Neural crest cell (in vitro differentiated cells): Measurements from ENCODE around the gene CRYZL1. TPM values are rescaled to one million over a fixed set of nuclear protein-coding genes. Genes with fewer than 3 reads are reported as not detected.

ENCODE experiments used
- DNase-seq: peaks from one replicate; pipeline ENCODE4 v3.0.0; 2021; ENCODE audit warnings: low read depth, mixed read lengths, low spot score
- H3K27ac Mint-ChIP-seq: one replicate; pipeline ENCODE4 v1.8.0; 2021; ENCODE audit warnings: mild to moderate bottlenecking, mixed read lengths; ENCODE audit not compliant: unreplicated experiment
- H3K27me3 Mint-ChIP-seq: 2 replicates; pipeline ENCODE4 v1.8.0; 2021; ENCODE audit warnings: low read depth, mild to moderate bottlenecking, mixed read lengths
- H3K36me3 Mint-ChIP-seq: 2 replicates; pipeline ENCODE4 v1.8.0; 2021; ENCODE audit warnings: low read depth, mild to moderate bottlenecking, mixed read lengths
- H3K4me1 Mint-ChIP-seq: 2 replicates; pipeline ENCODE4 v1.8.0; 2021; ENCODE audit warnings: mixed read lengths
- H3K4me3 Mint-ChIP-seq: one replicate; pipeline ENCODE4 v1.8.0; 2021; ENCODE audit warnings: mild to moderate bottlenecking, mixed read lengths
- H3K9me3 Mint-ChIP-seq: 2 replicates; pipeline ENCODE4 v1.8.0; 2021; ENCODE audit warnings: mixed read lengths
- total RNA-seq: library from RNA; stranded (reverse); gene quantifications from 2 replicates; pipeline ENCODE4 v1.2.1, GENCODE V29; 2021
- TF ChIP-seq, protein P1 (sequence below): fragments of 200-600 bp; sonication (generic); conservative IDR thresholded peaks from 2 replicates; pipeline ENCODE4 v1.5.0; 2021; ENCODE audit warnings: antibody characterized with exemption, mild to moderate bottlenecking

The CRYZL1 gene
- total RNA-seq, 1 donor from 2014 or later: 55.8 TPM

DNA sequence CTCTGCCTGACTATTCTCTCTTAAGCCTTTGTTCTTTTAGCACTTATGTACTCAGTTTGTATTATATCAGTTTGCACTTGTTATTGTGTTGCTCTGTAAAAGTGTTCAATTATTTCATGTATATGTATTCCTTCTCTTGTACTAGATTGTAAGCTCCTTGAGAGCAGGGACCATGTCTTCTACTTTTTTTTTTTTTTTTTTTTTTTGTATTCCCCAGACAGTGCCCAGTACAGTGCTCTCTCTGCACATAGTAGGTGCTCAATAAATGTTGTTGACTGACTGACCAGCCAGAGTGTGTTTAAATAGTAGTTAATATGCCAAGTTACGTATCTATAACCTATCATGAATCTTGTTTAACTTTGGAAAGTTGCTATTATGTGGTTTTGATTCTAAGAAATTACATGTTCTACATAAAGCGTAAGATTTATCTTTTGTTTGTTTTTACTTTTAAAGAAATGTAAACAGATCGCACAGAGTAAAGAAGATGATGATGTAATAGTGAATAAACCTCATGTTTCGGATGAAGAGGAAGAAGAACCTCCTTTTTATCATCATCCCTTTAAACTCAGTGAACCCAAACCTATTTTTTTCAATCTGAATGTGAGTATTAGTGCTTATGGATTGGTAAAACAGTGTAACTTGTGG is 82.6 kb downstream of the CRYZL1 start:
- no peak overlapping the region for H3K27ac Mint-ChIP-seq
- H3K36me3 Mint-ChIP-seq: peaks cover 30% of the 10 kb centered on the region
- no peak for DNase-seq
- no peaks in the 10 kb centered on the region for H3K27me3 Mint-ChIP-seq
- TF ChIP-seq, protein P1, sequence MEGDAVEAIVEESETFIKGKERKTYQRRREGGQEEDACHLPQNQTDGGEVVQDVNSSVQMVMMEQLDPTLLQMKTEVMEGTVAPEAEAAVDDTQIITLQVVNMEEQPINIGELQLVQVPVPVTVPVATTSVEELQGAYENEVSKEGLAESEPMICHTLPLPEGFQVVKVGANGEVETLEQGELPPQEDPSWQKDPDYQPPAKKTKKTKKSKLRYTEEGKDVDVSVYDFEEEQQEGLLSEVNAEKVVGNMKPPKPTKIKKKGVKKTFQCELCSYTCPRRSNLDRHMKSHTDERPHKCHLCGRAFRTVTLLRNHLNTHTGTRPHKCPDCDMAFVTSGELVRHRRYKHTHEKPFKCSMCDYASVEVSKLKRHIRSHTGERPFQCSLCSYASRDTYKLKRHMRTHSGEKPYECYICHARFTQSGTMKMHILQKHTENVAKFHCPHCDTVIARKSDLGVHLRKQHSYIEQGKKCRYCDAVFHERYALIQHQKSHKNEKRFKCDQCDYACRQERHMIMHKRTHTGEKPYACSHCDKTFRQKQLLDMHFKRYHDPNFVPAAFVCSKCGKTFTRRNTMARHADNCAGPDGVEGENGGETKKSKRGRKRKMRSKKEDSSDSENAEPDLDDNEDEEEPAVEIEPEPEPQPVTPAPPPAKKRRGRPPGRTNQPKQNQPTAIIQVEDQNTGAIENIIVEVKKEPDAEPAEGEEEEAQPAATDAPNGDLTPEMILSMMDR: no peak
- H3K4me1 Mint-ChIP-seq: peaks cover 5% of the 10 kb centered on the region
- no peak overlapping the region for H3K4me3 Mint-ChIP-seq
- no peaks in the 10 kb centered on the region for H3K9me3 Mint-ChIP-seq

GRCh38 chr21:33557447-33557846 is 84.1 kb downstream of the CRYZL1 start:
- H3K4me1 Mint-ChIP-seq: peaks cover 5% of the 10 kb centered on the region
- no peaks in the 10 kb centered on the region for H3K9me3 Mint-ChIP-seq
- no peak overlapping the region for H3K27ac Mint-ChIP-seq
- DNase-seq: no peak
- TF ChIP-seq, protein P1: no peak
- no peaks in the 10 kb centered on the region for H3K27me3 Mint-ChIP-seq
- peaks cover 38% of the 10 kb centered on the region for H3K36me3 Mint-ChIP-seq
- no peak overlapping the region for H3K4me3 Mint-ChIP-seq

DNA sequence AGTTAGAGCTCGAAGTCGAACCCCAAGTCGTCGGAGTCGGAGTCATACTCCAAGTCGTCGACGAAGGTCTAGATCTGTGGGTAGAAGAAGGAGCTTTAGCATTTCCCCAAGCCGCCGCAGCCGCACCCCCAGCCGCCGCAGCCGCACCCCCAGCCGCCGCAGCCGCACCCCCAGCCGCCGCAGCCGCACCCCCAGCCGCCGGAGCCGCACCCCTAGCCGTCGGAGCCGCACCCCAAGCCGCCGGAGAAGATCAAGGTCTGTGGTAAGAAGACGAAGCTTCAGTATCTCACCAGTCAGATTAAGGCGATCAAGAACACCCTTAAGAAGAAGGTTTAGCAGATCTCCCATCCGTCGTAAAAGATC is 86.6 kb downstream of the CRYZL1 start:
- DNase-seq: no peak
- H3K27me3 Mint-ChIP-seq: no peaks in the 10 kb centered on the region
- no peaks in the 10 kb centered on the region for H3K9me3 Mint-ChIP-seq

DNA sequence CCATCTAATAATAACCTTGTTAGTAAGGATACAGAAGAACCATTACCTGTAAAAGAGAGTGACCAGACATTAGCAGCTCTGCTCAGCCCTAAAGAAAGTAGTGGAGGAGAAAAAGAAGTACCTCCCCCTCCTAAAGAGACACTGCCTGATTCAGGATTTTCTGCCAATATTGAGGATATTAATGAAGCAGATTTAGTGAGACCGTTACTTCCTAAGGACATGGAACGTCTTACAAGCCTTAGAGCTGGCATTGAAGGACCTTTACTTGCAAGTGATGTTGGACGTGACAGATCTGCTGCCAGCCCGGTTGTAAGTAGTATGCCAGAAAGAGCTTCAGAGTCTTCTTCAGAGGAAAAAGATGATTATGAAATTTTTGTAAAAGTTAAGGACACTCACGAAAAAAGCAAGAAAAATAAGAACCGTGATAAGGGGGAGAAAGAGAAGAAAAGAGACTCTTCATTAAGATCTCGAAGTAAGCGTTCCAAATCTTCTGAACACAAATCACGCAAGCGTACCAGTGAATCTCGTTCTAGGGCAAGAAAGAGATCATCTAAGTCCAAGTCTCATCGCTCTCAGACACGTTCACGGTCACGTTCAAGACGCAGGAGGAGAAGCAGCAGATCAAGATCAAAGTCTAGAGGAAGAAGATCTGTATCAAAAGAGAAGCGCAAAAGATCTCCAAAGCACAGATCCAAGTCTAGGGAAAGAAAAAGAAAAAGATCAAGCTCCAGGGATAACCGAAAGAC is 87.1 kb downstream of the CRYZL1 start:
- no peak overlapping the region for H3K27ac Mint-ChIP-seq
- peaks cover 54% of the 10 kb centered on the region for H3K36me3 Mint-ChIP-seq
- peaks cover 5% of the 10 kb centered on the region for H3K4me1 Mint-ChIP-seq
- no peak overlapping the region for H3K4me3 Mint-ChIP-seq
- TF ChIP-seq, protein P1: no peak
- no peaks in the 10 kb centered on the region for H3K27me3 Mint-ChIP-seq
- DNase-seq: no peak
- no peaks in the 10 kb centered on the region for H3K9me3 Mint-ChIP-seq

More for the DNA sequence above, 86.6 kb downstream of the CRYZL1 start:
- TF ChIP-seq, protein P1: no peak
- Mint-ChIP-seq H3K4me1 (peaks cover 5% of the 10 kb centered on the region), H3K4me3 (no peak overlapping the region), H3K36me3 (peaks cover 48% of the 10 kb centered on the region), H3K27ac (no peak overlapping the region)

- DNase-seq: no peak
- no peaks in the 10 kb centered on the region for H3K9me3 Mint-ChIP-seq
- TF ChIP-seq, protein P1: no peak
- no peak overlapping the region for H3K27ac Mint-ChIP-seq
- no peak overlapping the region for H3K4me3 Mint-ChIP-seq
- peaks cover 5% of the 10 kb centered on the region for H3K4me1 Mint-ChIP-seq
- peaks cover 50% of the 10 kb centered on the region for H3K36me3 Mint-ChIP-seq
- H3K27me3 Mint-ChIP-seq: no peaks in the 10 kb centered on the region
Observed at GRCh38 chr21:33552999-33553598, 88.4 kb downstream of the CRYZL1 start.
